HepG2 (cell line): ENCODE measurements around the gene GUCA1A. TPM values are rescaled to one million over a fixed set of nuclear protein-coding genes. Genes with fewer than 3 reads are reported as not detected.
A peak's percentile ranks its signal among the peaks of the same experiment; 100 is the strongest.

Source experiments
- AKAP8 ChIP-seq: sonication (generic); formaldehyde crosslinking; IDR thresholded peaks from 2 replicates; pipeline ENCODE4 v1.5.1; 2020; ENCODE audit warnings: mild to moderate bottlenecking, missing genetic modification reagents
- BORCS8-MEF2B ChIP-seq: sonication (generic); formaldehyde crosslinking; IDR thresholded peaks from 2 replicates; pipeline ENCODE4 v1.8.0; 2022; ENCODE audit warnings: mild to moderate bottlenecking, missing genetic modification reagents
- CHCHD3 ChIP-seq: sonication (generic); formaldehyde crosslinking; IDR thresholded peaks from 2 replicates; pipeline ENCODE4 v1.8.0; 2022; ENCODE audit warnings: mild to moderate bottlenecking, missing genetic modification reagents, moderate library complexity
- DDIT3 ChIP-seq: sonication (generic); formaldehyde crosslinking; IDR thresholded peaks from 2 replicates; pipeline ENCODE4 v1.4.0; 2020; ENCODE audit warnings: mild to moderate bottlenecking, missing genetic modification reagents
- DMAP1 ChIP-seq: IDR thresholded peaks from 2 replicates; pipeline ENCODE4 v1.6.1; 2016
- HDAC6 ChIP-seq: fragments of 200-600 bp; sonication (generic); IDR thresholded peaks from 2 replicates; pipeline ENCODE4 v1.7.0; 2017; ENCODE audit warnings: mild to moderate bottlenecking, antibody characterized with exemption, low read length, low read depth
- HNRNPK ChIP-seq: fragments of 200-400 bp; formaldehyde crosslinking; IDR thresholded peaks from 2 replicates; pipeline ENCODE4 v1.6.1; 2018; ENCODE audit warnings: low read length, low read depth, moderate library complexity, mild to moderate bottlenecking; ENCODE audit not compliant: poor library complexity, severe bottlenecking
- KLF15 ChIP-seq: sonication (generic); formaldehyde crosslinking; IDR thresholded peaks from 2 replicates; pipeline ENCODE4 v1.8.1; 2023; ENCODE audit warnings: borderline replicate concordance, mild to moderate bottlenecking, inconsistent platforms, missing genetic modification reagents, mixed read lengths
- MNT ChIP-seq: fragments of 450-650 bp; IDR thresholded peaks from 2 replicates; pipeline ENCODE4 v1.6.1; 2016
- MYPOP ChIP-seq: sonication (generic); formaldehyde crosslinking; IDR thresholded peaks from 2 replicates; pipeline ENCODE4 v1.8.1; 2023; ENCODE audit warnings: mild to moderate bottlenecking, moderate library complexity, missing genetic modification reagents
- NPAS2 ChIP-seq: sonication (generic); formaldehyde crosslinking; IDR thresholded peaks from 2 replicates; pipeline ENCODE4 v1.8.0; 2022; ENCODE audit warnings: mild to moderate bottlenecking, missing genetic modification reagents, borderline replicate concordance
- SIX1 ChIP-seq: sonication (generic); formaldehyde crosslinking; IDR thresholded peaks from 2 replicates; pipeline ENCODE4 v1.4.0; 2020; ENCODE audit warnings: missing genetic modification reagents, borderline replicate concordance
- TCF7L2 ChIP-seq: IDR thresholded peaks from 2 replicates; pipeline ENCODE4 v1.6.1; 2011; ENCODE audit warnings: mild to moderate bottlenecking, low read depth, low read length, moderate library complexity
- ZNF10 ChIP-seq: sonication (generic); formaldehyde crosslinking; IDR thresholded peaks from 2 replicates; pipeline ENCODE4 v1.4.0; 2020; ENCODE audit warnings: mild to moderate bottlenecking, low read depth, missing genetic modification reagents, borderline replicate concordance
- ZNF280D ChIP-seq: sonication (generic); formaldehyde crosslinking; IDR thresholded peaks from 2 replicates; pipeline ENCODE4 v1.5.1; 2020; ENCODE audit warnings: mild to moderate bottlenecking, missing genetic modification reagents
- ZNF317 ChIP-seq: sonication (generic); formaldehyde crosslinking; IDR thresholded peaks from 2 replicates; pipeline ENCODE4 v1.5.0; 2020; ENCODE audit warnings: mild to moderate bottlenecking, missing genetic modification reagents
- ZNF501 ChIP-seq: sonication (generic); formaldehyde crosslinking; IDR thresholded peaks from 2 replicates; pipeline ENCODE4 v1.5.1; 2020; ENCODE audit warnings: mild to moderate bottlenecking, moderate library complexity, missing genetic modification reagents
- ZNF607 ChIP-seq: sonication (generic); formaldehyde crosslinking; IDR thresholded peaks from 2 replicates; pipeline ENCODE4 v1.5.1; 2020; ENCODE audit warnings: missing genetic modification reagents, mild to moderate bottlenecking, borderline replicate concordance
- ZNF678 ChIP-seq: sonication (generic); formaldehyde crosslinking; IDR thresholded peaks from 2 replicates; pipeline ENCODE4 v1.4.0; 2020; ENCODE audit warnings: mild to moderate bottlenecking, missing genetic modification reagents
- ZNF792 ChIP-seq: IDR thresholded peaks from 2 replicates; pipeline ENCODE4 v1.6.1; 2016
- polyA plus RNA-seq, 8 experiments: library from polyadenylated mRNA; depleted of rRNA in 3 of 8; stranded (reverse) in 7 of 8; unstranded in 1 of 8; fragments of >200 nt; fragmentation: Illumina TruSeq in 4 of 8; extraction: Trizol in 4 of 8; gene quantifications; 2 replicates each; pipeline versions ENCODE4 v1.2.1 to v1.2.3, GENCODE V29; 2011 to 2016; ENCODE audit warnings: low read depth in 4 of 8, missing spikeins in 1 of 8, mixed read lengths in 1 of 8; ENCODE audit not compliant: insufficient read depth in 1 of 8
- total RNA-seq, 5 experiments: library from RNA; depleted of rRNA; stranded (reverse); fragments of >200 nt; fragmentation: Illumina TruSeq; extraction: Trizol; gene quantifications; 2 replicates each; pipeline ENCODE4 v1.2.3, GENCODE V29; 2016; ENCODE audit warnings: low read depth in 1 of 5

The GUCA1A gene
- total and polyA plus RNA-seq, 2 of the 13 experiments (the other 11 are each of a cell fraction or from before 2014, with no cell fraction given): not detected

GRCh38 chr6:42141603-42142117, 31.5 kb upstream of the GUCA1A start (continued):
- no peak for TF ChIP-seq CHCHD3
- TF ChIP-seq DDIT3 (CRISPR knock-in tag): no peak
- TF ChIP-seq AKAP8 (CRISPR knock-in tag): peak; percentile 29; the same call in 1 of the 2 replicates
- TF ChIP-seq ZNF678 (CRISPR knock-in tag): no peak
- no peak for TF ChIP-seq KLF15 (CRISPR knock-in tag)
- TF ChIP-seq DMAP1 (CRISPR knock-in tag): peak; percentile 19; the same call in 1 of the 2 replicates
- TF ChIP-seq ZNF607 (CRISPR knock-in tag): no peak
- no peak for TF ChIP-seq HNRNPK
- TF ChIP-seq HDAC6: no peak
- TF ChIP-seq SIX1 (CRISPR knock-in tag): no peak
- 0 out of 2 replicates have a peak, but pooled peaks have one; percentile 7 for TF ChIP-seq MNT
- TF ChIP-seq ZNF317 (CRISPR knock-in tag): no peak; the same call in 1 of the 2 replicates
- 0 out of 2 replicates have a peak, but pooled peaks have one; percentile 3 for TF ChIP-seq BORCS8-MEF2B (CRISPR knock-in tag)
- TF ChIP-seq ZNF792 (CRISPR knock-in tag): no peak
- TF ChIP-seq ZNF501 (CRISPR knock-in tag): peak; percentile 39
- peak; percentile 64; the same call in 1 of the 2 replicates for TF ChIP-seq MYPOP (CRISPR knock-in tag)
- TF ChIP-seq NPAS2 (CRISPR knock-in tag): no peak
- no peak for TF ChIP-seq ZNF280D (CRISPR knock-in tag)
- no peak for TF ChIP-seq ZNF10 (CRISPR knock-in tag)
- no peak for TF ChIP-seq TCF7L2
